Progenitor cell of endocrine pancreas (in vitro differentiated cells): ENCODE data around the gene CACNB4. TPM values are rescaled to one million over a fixed set of nuclear protein-coding genes. Genes with fewer than 3 reads are reported as not detected.

Experiments
- DNase-seq: peaks from one replicate; pipeline ENCODE4 v3.0.0; 2021; ENCODE audit warnings: low spot score; ENCODE audit not compliant: unreplicated experiment
- H3K27ac Mint-ChIP-seq: 2 replicates; pipeline ENCODE4 v1.8.0; 2021; ENCODE audit warnings: mild to moderate bottlenecking, moderate library complexity, mixed read lengths
- H3K27me3 Mint-ChIP-seq: 2 replicates; pipeline ENCODE4 v1.8.0; 2021; ENCODE audit warnings: mixed read lengths
- H3K36me3 Mint-ChIP-seq: 2 replicates; pipeline ENCODE4 v1.8.0; 2022; ENCODE audit warnings: mixed read lengths; ENCODE audit not compliant: insufficient read depth
- H3K4me1 Mint-ChIP-seq: 2 replicates; pipeline ENCODE4 v1.8.0; 2021; ENCODE audit warnings: low read depth, mixed read lengths
- H3K4me3 Mint-ChIP-seq: 2 replicates; pipeline ENCODE4 v1.8.0; 2021; ENCODE audit warnings: low read depth, mild to moderate bottlenecking, moderate library complexity, mixed read lengths
- H3K9me3 Mint-ChIP-seq: 2 replicates; pipeline ENCODE4 v1.8.0; 2021; ENCODE audit warnings: low read depth, mixed read lengths
- CTCF ChIP-seq: fragments of 200-600 bp; sonication (generic); IDR thresholded peaks from one replicate; pipeline ENCODE4 v1.5.0; 2021; ENCODE audit warnings: antibody characterized with exemption, mild to moderate bottlenecking; ENCODE audit not compliant: unreplicated experiment
- total RNA-seq: library from RNA; stranded (reverse); gene quantifications from 2 replicates; pipeline ENCODE4 v1.2.1, GENCODE V29; 2021

The CACNB4 gene
- total RNA-seq, 1 donor from 2014 or later, result 2.5 TPM

GRCh38 chr2:152103271-152103670, 4.4 kb upstream of the CACNB4 start:
- no peak for TF ChIP-seq CTCF
- Mint-ChIP-seq H3K27me3 (peaks cover 28% of the 10 kb centered on the region), H3K4me3 (no peak overlapping the region)

DNA sequence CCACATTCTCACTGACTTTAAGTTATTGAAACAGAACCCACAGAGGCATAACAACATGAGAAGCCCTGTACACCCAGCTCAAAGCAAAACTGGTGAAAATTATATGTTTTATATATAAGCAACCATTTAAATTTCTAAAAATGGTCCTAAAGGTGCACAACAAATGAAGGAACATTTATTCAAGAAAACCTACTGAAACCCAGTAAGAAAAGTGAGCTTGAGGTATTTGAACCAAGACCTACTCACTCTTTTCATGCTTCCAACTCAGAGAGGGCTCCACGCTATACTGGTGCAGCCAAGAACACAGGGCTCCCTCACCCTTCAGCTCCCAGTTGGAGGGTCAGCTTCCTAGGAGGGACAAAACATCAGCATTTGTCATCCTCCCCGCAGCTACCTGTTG, 2.1 kb upstream of the CACNB4 start:
- DNase-seq, result no peak
- peaks cover 7% of the 10 kb centered on the region for H3K4me1 Mint-ChIP-seq
- TF ChIP-seq CTCF, result no peak
- no peak overlapping the region for H3K4me3 Mint-ChIP-seq
- peaks cover 47% of the 10 kb centered on the region for H3K27me3 Mint-ChIP-seq
- no peaks in the 10 kb centered on the region for H3K9me3 Mint-ChIP-seq
- H3K36me3 Mint-ChIP-seq, result no peaks in the 10 kb centered on the region
- no peak overlapping the region for H3K27ac Mint-ChIP-seq

More at GRCh38 chr2:152103271-152103670, 4.4 kb upstream of the CACNB4 start:
- H3K36me3 Mint-ChIP-seq, result no peaks in the 10 kb centered on the region
- H3K4me1 Mint-ChIP-seq, result peaks cover 3% of the 10 kb centered on the region
- no peak overlapping the region for H3K27ac Mint-ChIP-seq
- no peaks in the 10 kb centered on the region for H3K9me3 Mint-ChIP-seq
- DNase-seq, result no peak

DNA sequence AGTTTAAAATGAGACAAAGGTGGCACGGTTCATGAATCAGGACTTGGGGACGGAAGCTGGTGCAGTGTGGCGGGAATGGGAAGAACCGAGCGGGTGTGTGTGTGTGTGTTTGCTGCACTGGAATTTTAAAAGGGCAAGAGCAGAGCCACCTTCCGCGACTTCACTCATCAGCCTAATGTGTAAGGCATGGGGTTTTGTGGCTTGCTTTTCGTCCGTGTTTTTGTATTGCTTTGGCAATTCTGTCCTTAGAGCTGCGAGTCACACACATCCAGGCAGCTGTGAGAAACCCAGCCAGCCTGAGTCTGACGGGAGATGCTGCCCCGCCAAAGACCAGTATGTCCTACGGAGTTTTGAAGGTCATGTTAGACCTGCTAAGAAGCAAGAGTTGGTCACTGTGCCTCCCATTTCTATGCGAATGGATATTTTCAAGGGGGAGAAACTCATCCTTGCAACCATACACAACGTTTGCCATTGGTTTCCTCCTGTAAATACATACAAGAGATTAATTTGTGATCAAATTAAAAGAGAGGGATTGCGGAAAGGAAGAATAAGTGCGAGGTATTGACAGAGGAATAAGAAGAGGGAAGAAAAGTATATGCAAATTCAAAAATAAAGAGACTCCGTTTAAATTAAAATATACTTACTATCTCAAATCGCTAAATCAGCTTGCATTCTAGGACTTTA, 665 bp upstream of the CACNB4 start:
- H3K9me3 Mint-ChIP-seq, result no peaks in the 10 kb centered on the region
- H3K36me3 Mint-ChIP-seq, result no peaks in the 10 kb centered on the region
- DNase-seq, result no peak
- peaks cover 58% of the 10 kb centered on the region for H3K27me3 Mint-ChIP-seq
- H3K27ac Mint-ChIP-seq, result peak overlapping the region; percentile 82
- H3K4me1 Mint-ChIP-seq, result peaks cover 7% of the 10 kb centered on the region
- H3K4me3 Mint-ChIP-seq, result peak overlapping the region; percentile 85
- no peak for TF ChIP-seq CTCF

DNA sequence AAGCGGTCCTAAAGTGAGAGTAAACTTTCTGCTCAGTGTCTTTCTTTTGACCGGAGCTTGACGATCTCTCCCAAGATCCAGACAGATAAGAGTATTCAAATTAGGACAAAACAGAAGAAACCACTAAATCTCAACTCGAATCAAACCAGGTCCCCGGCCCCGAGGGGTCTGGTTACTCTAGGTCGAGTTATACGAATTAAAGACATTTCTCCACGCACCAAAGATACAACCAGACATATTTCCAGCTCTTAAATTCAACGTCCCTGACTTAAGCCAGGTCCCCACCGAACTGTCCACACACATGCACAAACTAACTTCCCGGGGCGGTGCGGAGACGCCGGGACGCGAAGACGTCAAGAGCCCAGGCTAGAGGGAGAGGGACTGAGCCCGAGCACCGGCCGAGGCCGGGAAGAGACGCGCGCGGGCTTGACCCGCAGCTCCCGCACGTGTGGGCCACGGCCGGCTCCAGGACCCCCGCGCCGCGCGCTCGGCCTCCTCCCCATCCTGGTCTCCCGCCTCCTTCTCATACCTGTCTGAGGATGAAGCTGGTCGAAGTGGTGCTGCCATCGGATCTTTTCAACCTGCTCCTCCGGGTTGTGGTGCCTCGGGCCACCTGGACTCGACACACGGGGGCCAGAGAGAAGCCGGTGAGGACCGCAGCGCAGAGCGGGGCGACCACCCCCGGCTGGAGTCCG, 896 bp downstream of the CACNB4 start:
- peaks cover 63% of the 10 kb centered on the region for H3K27me3 Mint-ChIP-seq

More for the DNA sequence above, 896 bp downstream of the CACNB4 start:
- Mint-ChIP-seq H3K36me3 (no peaks in the 10 kb centered on the region), H3K9me3 (no peaks in the 10 kb centered on the region), H3K4me1 (peaks cover 7% of the 10 kb centered on the region), H3K4me3 (peak overlapping the region; percentile 85), H3K27ac (peak overlapping the region; percentile 39)
- DNase-seq, result no peak
- no peak for TF ChIP-seq CTCF
